Measurements from ENCODE around the gene FAM161B.
A peak's percentile ranks its signal among the peaks of the same experiment; 100 is the strongest.
"Not testable (repeated sequence)": the region's sequence is repeated elsewhere in the genome, so short reads cannot be mapped to it uniquely, and the experiment has no call there.

FAM161B gene

GRCh38 chr14:73949752-73950734, at the start of gene FAM161B, which contains the start of gene COQ6:
FAM161B (minus strand) TSS chr14:73950094; CDS start chr14:73950026, 68 bp downstream.
COQ6 (plus strand) TSS chr14:73950302; CDS start chr14:73950333, 31 bp downstream.
- peak; percentile 90 for DNase-seq (ENCODE audit: low read depth, low spot score)

GRCh38 chr14:73998726-73999125, 48.8 kb upstream of the FAM161B start:
- DNase-seq (ENCODE audit: low read depth, low spot score), result no peak

- no peak for DNase-seq (ENCODE audit: low read depth, low spot score)
These were observed 48.1 kb upstream of the FAM161B start for GRCh38 chr14:73997944-73998447.

GRCh38 chr14:73997108-73997943, 47.4 kb upstream of the FAM161B start:
- DNase-seq (ENCODE audit: low read depth, low spot score), result no peak

- no peak for DNase-seq (ENCODE audit: low read depth, low spot score)
These were observed 46.8 kb upstream of the FAM161B start for GRCh38 chr14:73996731-73997107.

GRCh38 chr14:73995977-73996378, 46.1 kb upstream of the FAM161B start:
- no peak for DNase-seq (ENCODE audit: low read depth, low spot score)

GRCh38 chr14:73994926-73995325, 45.0 kb upstream of the FAM161B start:
- not testable (repeated sequence) for DNase-seq (ENCODE audit: low read depth, low spot score)

- no peak for DNase-seq (ENCODE audit: low read depth, low spot score)
These were observed 41.2 kb upstream of the FAM161B start for GRCh38 chr14:73991092-73991491.

GRCh38 chr14:73988656-73989055, 38.8 kb upstream of the FAM161B start:
- DNase-seq (ENCODE audit: low read depth, low spot score), result not testable (repeated sequence)

- DNase-seq (ENCODE audit: low read depth, low spot score), result no peak
These were observed 38.2 kb upstream of the FAM161B start for GRCh38 chr14:73988065-73988464.

GRCh38 chr14:73977896-73978295, 28.0 kb upstream of the FAM161B start:
- peak; percentile 7 for DNase-seq (ENCODE audit: low read depth, low spot score)

- DNase-seq (ENCODE audit: low read depth, low spot score), result no peak
These were observed 26.2 kb upstream of the FAM161B start for GRCh38 chr14:73976125-73976524.

GRCh38 chr14:73973497-73973896, 23.6 kb upstream of the FAM161B start:
- no peak for DNase-seq (ENCODE audit: low read depth, low spot score)

GRCh38 chr14:73968885-73969284, 19.0 kb upstream of the FAM161B start:
- DNase-seq (ENCODE audit: low read depth, low spot score), result no peak

- no peak for DNase-seq (ENCODE audit: low read depth, low spot score)
These were observed 15.3 kb upstream of the FAM161B start for GRCh38 chr14:73965216-73965615.

- no peak for DNase-seq (ENCODE audit: low read depth, low spot score)
These were observed 11.3 kb upstream of the FAM161B start for GRCh38 chr14:73961192-73961591.

- no peak for DNase-seq (ENCODE audit: low read depth, low spot score)
These were observed 8.7 kb upstream of the FAM161B start for GRCh38 chr14:73958591-73958990.

GRCh38 chr14:73955674-73956073, 5.8 kb upstream of the FAM161B start:
- DNase-seq (ENCODE audit: low read depth, low spot score), result no peak

- no peak for DNase-seq (ENCODE audit: low read depth, low spot score)
These were observed 3.8 kb upstream of the FAM161B start for GRCh38 chr14:73953731-73954130.

- no peak for DNase-seq (ENCODE audit: low read depth, low spot score)
These were observed 4.7 kb downstream of the FAM161B start for GRCh38 chr14:73945159-73945670.

- no peak for DNase-seq (ENCODE audit: low read depth, low spot score)
These were observed 5.3 kb downstream of the FAM161B start for GRCh38 chr14:73944432-73945158.
